Naive thymus-derived CD8-positive, alpha-beta T cell (primary cell): ENCODE measurements around the gene TXNDC9. TPM values are rescaled to one million over a fixed set of nuclear protein-coding genes. Genes with fewer than 3 reads are reported as not detected.
"Not testable (repeated sequence)": the region's sequence is repeated elsewhere in the genome, so short reads cannot be mapped to it uniquely, and the experiment has no call there.

Experiments
- ATAC-seq, 2 donors: fragments of 150-1000 bp; cut with Tn5 transposase in 1 of 2; sonication (Bioruptor Pico), chemical (Tn5 transposase) in 1 of 2; 1 replicate in 1 of 2; 2 replicates in 1 of 2; pipeline ENCODE4 v1.10.0; 2021; ENCODE audit warnings: mild to moderate bottlenecking in 2 of 2, moderate library complexity in 2 of 2
- POLR2A ChIA-PET: fragments of 350-600 bp; sonication (Branson Sonifier 250); formaldehyde crosslinking; loops from one replicate; lab custom pipeline; 2021; ENCODE audit warnings: antibody characterized with exemption; lab: Charles Lee
- DNase-seq, 10 donors: peaks; one replicate each; pipeline versions ENCODE4 v3.0.0 to v3.0.0-alpha.2; 2020 to 2022
- H3K27ac Mint-ChIP-seq, 10 donors: one replicate each; pipeline ENCODE4 v1.8.0; 2020 to 2022; ENCODE audit warnings: mild to moderate bottlenecking in 10 of 10, mixed read lengths in 10 of 10, moderate library complexity in 4 of 10, inconsistent platforms in 1 of 10
- H3K27me3 Mint-ChIP-seq, 5 donors: one replicate each; pipeline ENCODE4 v1.8.0; 2021 to 2022; ENCODE audit warnings: mixed read lengths in 5 of 5
- H3K36me3 Mint-ChIP-seq, 3 donors: one replicate each; pipeline ENCODE4 v1.8.0; 2020 to 2022; ENCODE audit warnings: mixed read lengths in 3 of 3, mild to moderate bottlenecking in 2 of 3, inconsistent platforms in 1 of 3
- H3K4me1 Mint-ChIP-seq, 4 donors: one replicate each; pipeline ENCODE4 v1.8.0; 2021 to 2022; ENCODE audit warnings: mixed read lengths in 4 of 4
- H3K4me3 Mint-ChIP-seq, 10 donors: one replicate each; pipeline ENCODE4 v1.8.0; 2020 to 2022; ENCODE audit warnings: mild to moderate bottlenecking in 10 of 10, mixed read lengths in 10 of 10, moderate library complexity in 6 of 10, inconsistent platforms in 1 of 10
- H3K9me3 Mint-ChIP-seq, 9 donors: one replicate each; pipeline ENCODE4 v1.8.0; 2020 to 2022; ENCODE audit warnings: mixed read lengths in 9 of 9, mild to moderate bottlenecking in 3 of 9, inconsistent platforms in 1 of 9, moderate library complexity in 1 of 9
- polyA plus RNA-seq, 3 donors: library from polyadenylated mRNA; unstranded; fragments of 300-500 nt; fragmentation: Illumina TruSeq; gene quantifications; one replicate each; pipeline ENCODE4 v1.2.3, GENCODE V29; 2021
- total RNA-seq, 8 experiments: library from RNA in 2 of 8; stranded (reverse) in 2 of 8; gene quantifications; one replicate each; pipeline ENCODE4 v1.2.3 and lab custom pipeline; 2021 to 2026

TXNDC9 gene, protein sequence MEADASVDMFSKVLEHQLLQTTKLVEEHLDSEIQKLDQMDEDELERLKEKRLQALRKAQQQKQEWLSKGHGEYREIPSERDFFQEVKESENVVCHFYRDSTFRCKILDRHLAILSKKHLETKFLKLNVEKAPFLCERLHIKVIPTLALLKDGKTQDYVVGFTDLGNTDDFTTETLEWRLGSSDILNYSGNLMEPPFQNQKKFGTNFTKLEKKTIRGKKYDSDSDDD
- total RNA-seq: 10 to 100 TPM; 29.0 to 29.1 TPM
- 10 to 100 TPM; 44.3 to 53.4 (median 47.6) TPM for polyA plus RNA-seq
- 11.0 to 55.2 (median 35.2) reads per million in 6 experiments for total RNA-seq (lab: John Stamatoyannopoulos, UW)

DNA sequence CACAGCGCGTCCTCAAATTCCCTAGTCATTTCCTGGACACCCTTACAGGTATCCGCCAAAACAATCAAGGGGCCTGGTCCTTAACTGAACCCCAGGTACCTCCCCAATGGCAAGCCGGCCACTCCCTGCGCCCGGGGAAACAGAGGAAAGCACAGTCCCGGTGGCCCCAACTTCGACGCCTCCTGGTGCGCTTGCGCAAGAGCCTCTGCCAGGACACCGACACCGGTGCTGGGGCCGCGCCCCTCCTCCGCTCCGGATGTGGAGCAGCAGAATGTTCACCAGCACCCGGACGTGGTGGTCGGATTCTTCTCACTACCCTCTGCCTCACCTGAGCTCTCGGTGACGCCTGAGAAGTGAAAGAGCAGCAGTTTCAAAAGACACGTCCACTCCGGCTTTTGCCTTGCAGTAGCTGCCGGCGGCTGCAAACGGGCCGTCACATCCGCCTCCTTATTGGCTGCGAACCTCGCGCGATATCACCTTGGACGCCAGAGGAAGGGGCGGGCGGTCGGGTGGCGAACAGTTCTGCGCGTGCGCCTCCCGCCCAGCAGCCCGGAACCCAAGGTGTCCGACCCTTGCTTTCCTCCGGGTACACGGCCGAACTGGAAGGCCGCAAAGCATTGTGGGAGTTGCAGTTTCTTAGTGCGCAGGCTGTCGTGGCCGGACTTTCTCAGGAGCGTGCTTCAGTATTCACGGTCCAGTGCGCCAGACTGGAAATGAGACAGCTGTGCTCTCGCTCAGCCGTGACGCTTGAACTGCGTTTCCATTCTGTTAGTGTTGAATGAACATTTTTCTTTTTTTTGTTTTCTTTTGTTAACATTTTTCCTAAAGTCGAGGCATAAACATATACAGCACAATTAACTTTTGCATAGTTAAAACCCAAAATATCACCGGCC is at the start of gene TXNDC9:
Gene TXNDC9 (minus strand): TSS at position 423 of the 893 bp plus-strand sequence. CDS start 3,123 bp downstream, outside the sequence.
- peak; percentile 78 to 82 for ATAC-seq
- no peak within 1 kb of the TSS for H3K27ac Mint-ChIP-seq
- POLR2A ChIA-PET: interaction anchor here (0.7 to 3.2 kb wide), 9 partner anchors 16 to 728 kb away, joined by 3 to 25 read pairs (median 5); partner anchors contain the start of genes C2orf15, COA5, LIPT1 and MITD1

DNA sequence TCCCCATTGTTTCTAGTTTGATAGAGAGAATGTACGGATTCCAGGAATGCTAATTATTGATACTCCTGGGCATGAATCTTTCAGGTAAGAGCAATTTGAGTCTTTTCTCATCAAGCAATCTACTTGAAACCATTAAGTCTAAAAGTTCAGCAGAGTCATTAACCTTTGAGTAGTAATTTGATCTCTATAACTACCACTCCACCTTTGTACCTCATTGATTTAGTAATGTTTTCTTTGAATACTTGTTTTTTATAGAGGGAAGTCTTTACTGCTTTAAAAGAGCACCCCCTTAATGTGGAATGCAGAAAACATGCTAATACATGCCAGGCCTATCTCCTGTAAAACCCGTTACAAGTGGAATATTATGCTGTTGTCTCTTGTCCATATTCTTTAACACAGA is 46.0 kb upstream of the TXNDC9 start:
- Mint-ChIP-seq H3K27ac (no peak overlapping the region), H3K4me1 (peaks cover 0 to 5% (median 0%) of the 10 kb centered on the region in 4 donors), H3K36me3 (peaks cover 4 to 89% (median 31%) of the 10 kb centered on the region in 3 donors), H3K27me3 (no peaks in the 10 kb centered on the region), H3K4me3 (no peak overlapping the region), H3K9me3 (no peaks in the 10 kb centered on the region)
- no peak for DNase-seq
- no peak for ATAC-seq
- POLR2A ChIA-PET: no interaction called here

More for the DNA sequence above, at the start of gene TXNDC9:
- Mint-ChIP-seq H3K36me3 (peaks cover 4 to 25% (median 12%) of the 10 kb centered on the region in 3 donors), H3K9me3 (no peaks in the 10 kb centered on the region), H3K27me3 (no peaks in the 10 kb centered on the region), H3K4me3 (no peak within 1 kb of the TSS), H3K4me1 (peaks cover 14 to 59% (median 37%) of the 10 kb centered on the region in 4 donors)
- peak; percentile 95 to 99 (median 97) for DNase-seq

DNA sequence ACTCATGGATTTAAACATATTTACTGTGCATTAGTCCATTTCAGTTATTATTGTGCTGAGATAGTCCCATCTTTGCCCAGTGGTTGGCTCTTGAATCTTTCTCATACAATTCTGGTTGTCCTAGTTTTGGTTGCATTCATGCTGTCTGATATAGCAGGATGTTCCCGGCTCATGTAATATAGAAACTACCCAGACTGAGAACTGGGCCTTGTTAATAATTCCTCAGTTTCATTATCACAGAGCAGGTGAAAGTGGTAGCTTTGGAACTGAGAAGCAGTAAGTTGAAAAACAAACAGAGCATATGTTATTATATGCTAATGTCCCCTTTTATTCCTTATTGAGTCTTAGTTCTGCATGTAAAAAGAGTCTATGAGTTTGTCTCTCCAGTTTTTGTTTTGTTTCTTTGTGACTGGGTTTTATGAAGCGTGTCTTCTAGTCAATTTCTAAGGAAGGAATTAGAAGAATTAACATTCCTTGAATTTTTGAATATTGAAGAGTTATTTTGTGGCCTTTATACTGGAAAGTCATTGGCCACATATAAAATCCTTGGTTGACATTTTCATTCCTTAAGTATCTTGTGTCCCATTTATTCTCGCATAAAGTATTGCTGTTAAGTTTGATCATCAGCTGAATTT is 44.4 kb upstream of the TXNDC9 start:
- Mint-ChIP-seq H3K4me1 (peaks cover 0 to 2% (median 0%) of the 10 kb centered on the region in 4 donors), H3K36me3 (peaks cover 4 to 92% (median 43%) of the 10 kb centered on the region in 3 donors), H3K27me3 (no peaks in the 10 kb centered on the region), H3K4me3 (no peak overlapping the region), H3K9me3 (no peaks in the 10 kb centered on the region), H3K27ac (peak overlapping the region in 5 of 10 donors; percentile 2 to 24 (median 14))
- no peak for ATAC-seq
- POLR2A ChIA-PET: no interaction called here
- no peak for DNase-seq

DNA sequence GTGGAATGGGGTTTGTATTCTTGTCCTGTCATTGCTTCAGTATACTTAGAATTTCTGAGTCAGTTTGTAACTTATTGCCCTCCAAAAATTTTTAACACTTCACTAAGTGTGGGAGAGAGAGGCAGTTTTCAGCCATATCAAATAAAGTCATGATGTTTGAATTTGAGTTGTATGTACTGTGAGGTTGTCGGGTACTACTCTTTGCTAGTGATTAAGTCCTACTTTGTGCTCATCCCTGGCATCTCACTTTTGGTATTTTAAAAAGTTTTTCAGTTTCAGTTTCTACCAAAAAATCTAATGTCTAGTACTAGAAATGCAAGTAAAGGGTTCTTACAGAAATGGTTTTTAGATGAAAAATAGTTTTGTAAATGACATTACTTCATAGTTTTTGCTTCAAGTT is 41.7 kb upstream of the TXNDC9 start:
- POLR2A ChIA-PET: no interaction called here
- Mint-ChIP-seq H3K4me1 (peaks cover 0 to 1% (median 0%) of the 10 kb centered on the region in 4 donors), H3K27me3 (no peaks in the 10 kb centered on the region), H3K36me3 (peaks cover 24 to 96% (median 48%) of the 10 kb centered on the region in 3 donors), H3K4me3 (no peak overlapping the region), H3K27ac (no peak overlapping the region), H3K9me3 (peaks cover 0 to 7% (median 3%) of the 10 kb centered on the region in 9 donors)
- ATAC-seq (no peak), DNase-seq (no peak)

DNA sequence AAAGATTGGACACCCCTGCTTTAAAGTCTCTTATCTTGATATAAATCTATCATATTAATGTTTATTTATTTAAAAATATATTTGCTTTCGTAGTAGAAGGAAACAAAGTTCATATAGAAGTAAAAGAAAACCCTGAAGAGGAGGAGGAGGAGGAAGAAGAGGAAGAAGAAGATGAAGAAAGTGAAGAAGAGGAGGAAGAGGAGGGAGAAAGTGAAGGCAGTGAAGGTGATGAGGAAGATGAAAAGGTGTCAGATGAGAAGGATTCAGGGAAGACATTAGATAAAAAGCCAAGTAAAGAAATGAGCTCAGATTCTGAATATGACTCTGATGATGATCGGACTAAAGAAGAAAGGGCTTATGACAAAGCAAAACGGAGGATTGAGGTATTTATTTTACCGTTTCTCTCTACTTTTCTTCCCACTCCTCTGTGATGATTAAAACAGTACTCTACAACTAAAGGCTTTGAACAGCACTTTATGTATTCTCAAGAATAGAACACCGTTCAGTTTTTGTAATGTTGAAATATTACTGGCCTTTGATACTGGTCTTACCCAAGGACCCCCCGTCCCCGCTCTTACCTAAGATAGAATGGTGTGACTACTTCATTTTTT is 40.2 kb upstream of the TXNDC9 start:
- peaks cover 0 to 7% (median 3%) of the 10 kb centered on the region in 9 donors for H3K9me3 Mint-ChIP-seq
- H3K4me1 Mint-ChIP-seq: peaks cover 0 to 1% (median 0%) of the 10 kb centered on the region in 4 donors
- ATAC-seq: no peak
- H3K4me3 Mint-ChIP-seq: no peak overlapping the region
- H3K36me3 Mint-ChIP-seq: peaks cover 32 to 98% (median 52%) of the 10 kb centered on the region in 3 donors
- H3K27me3 Mint-ChIP-seq: no peaks in the 10 kb centered on the region
- no peak for DNase-seq
- peak overlapping the region in 2 of 10 donors; percentile 39 to 80 for H3K27ac Mint-ChIP-seq
- POLR2A ChIA-PET: no interaction called here

DNA sequence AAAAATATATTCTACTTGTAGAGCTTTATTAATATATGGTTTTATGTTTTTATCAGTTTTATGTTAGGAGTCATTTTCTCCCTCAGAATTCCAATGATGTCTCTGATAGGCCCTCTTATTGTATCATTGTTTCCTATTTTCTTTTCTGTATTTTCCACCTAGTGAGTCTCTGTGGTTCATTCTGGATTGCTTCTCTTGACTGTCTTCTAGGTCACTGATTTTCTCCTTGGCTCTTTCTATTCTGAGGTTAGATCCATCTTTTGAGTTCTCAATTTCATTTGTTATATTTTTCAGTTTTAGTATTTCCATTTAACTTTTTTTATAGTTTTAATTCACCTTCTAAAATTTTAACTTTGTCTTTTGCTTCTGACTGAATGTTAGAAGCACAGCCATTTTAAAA is 38.6 kb upstream of the TXNDC9 start:
- ATAC-seq (no peak), DNase-seq (no peak)
- Mint-ChIP-seq H3K4me3 (no peak overlapping the region), H3K27ac (peak overlapping the region in 1 of 10 donors; percentile 29), H3K36me3 (peaks cover 32 to 97% (median 53%) of the 10 kb centered on the region in 3 donors), H3K27me3 (no peaks in the 10 kb centered on the region), H3K4me1 (peaks cover 0 to 1% (median 0%) of the 10 kb centered on the region in 4 donors), H3K9me3 (peaks cover 0 to 7% (median 3%) of the 10 kb centered on the region in 9 donors)
- POLR2A ChIA-PET: no interaction called here

DNA sequence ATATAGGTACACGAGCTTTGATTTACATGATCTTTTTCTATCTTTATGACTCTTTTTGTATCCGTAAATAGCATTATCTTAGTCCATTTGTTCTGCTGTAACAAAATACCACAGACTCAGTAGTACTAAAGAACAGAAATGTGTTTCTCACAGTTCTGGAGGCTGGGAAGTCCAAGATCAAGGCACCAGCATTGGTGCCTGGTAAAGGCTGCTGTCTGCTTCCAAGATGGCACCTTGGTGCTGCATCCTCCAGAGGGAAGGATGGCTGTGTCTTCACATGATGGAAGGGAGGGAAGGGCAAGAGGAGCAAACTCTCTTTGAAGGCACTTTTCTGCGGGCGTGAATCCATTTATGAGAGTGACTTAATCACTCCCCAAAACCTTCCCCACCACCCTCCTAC is 37.0 kb upstream of the TXNDC9 start:
- POLR2A ChIA-PET: no interaction called here
- ATAC-seq: no peak
- Mint-ChIP-seq H3K9me3 (peaks cover 0 to 7% (median 3%) of the 10 kb centered on the region in 9 donors), H3K27ac (peak overlapping the region in 2 of 10 donors; percentile 8 to 16), H3K27me3 (no peaks in the 10 kb centered on the region), H3K36me3 (peaks cover 28 to 95% (median 54%) of the 10 kb centered on the region in 3 donors), H3K4me1 (peaks cover 0 to 1% (median 0%) of the 10 kb centered on the region in 4 donors), H3K4me3 (peak overlapping the region in 1 of 10 donors; percentile 45)
- DNase-seq: no peak

DNA sequence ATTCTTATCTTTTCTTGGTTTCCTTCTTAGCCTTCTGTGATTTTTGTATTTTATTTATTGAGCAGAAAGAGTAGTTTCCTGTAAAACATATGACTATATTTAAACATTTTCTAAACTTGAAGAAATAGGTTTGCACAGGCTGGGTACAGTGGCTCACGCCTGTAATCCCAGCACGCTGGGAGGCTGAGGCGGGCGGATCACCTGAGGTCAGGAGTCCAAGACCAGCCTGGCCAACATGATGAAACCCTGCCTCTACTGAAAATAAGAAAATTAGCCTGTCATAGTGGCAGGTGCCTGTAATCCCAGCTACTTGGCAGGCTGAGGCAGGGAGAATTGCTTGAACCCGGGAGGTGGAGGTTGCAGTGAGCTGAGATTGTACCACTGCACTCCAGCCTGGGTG is 32.7 kb upstream of the TXNDC9 start:
- H3K27ac Mint-ChIP-seq, H3K9me3 Mint-ChIP-seq, H3K27me3 Mint-ChIP-seq, H3K4me3 Mint-ChIP-seq, DNase-seq, POLR2A ChIA-PET, H3K4me1 Mint-ChIP-seq, ATAC-seq: not testable (repeated sequence)
- H3K36me3 Mint-ChIP-seq: peaks cover 14 to 94% (median 45%) of the 10 kb centered on the region in 3 donors

DNA sequence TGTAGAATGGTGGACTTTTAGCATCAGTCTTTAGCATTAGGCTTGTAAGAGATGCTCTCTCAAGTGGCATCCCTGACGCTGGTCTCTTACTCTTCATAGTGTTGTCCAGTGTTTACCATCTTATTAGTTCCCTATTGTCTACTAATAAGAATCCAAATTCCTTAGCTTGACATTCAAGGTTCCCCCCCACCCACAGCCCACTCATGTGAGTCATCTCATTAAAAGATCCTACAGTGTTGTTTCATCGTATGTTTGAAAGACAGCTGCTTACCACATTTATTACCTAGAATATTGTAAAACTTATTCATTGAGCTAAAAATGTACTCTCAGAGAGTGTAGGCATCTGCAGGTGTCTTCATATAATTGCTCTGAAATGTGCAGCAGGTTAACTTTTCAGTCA is 29.5 kb upstream of the TXNDC9 start:
- H3K4me3 Mint-ChIP-seq: no peak overlapping the region
- H3K9me3 Mint-ChIP-seq: no peaks in the 10 kb centered on the region
- DNase-seq (no peak), ATAC-seq (no peak)
- H3K27me3 Mint-ChIP-seq: no peaks in the 10 kb centered on the region
- H3K4me1 Mint-ChIP-seq: no peaks in the 10 kb centered on the region
- POLR2A ChIA-PET: no interaction called here
- H3K27ac Mint-ChIP-seq: peak overlapping the region in 1 of 10 donors; percentile 20
- H3K36me3 Mint-ChIP-seq: peaks cover 0 to 92% (median 34%) of the 10 kb centered on the region in 3 donors

DNA sequence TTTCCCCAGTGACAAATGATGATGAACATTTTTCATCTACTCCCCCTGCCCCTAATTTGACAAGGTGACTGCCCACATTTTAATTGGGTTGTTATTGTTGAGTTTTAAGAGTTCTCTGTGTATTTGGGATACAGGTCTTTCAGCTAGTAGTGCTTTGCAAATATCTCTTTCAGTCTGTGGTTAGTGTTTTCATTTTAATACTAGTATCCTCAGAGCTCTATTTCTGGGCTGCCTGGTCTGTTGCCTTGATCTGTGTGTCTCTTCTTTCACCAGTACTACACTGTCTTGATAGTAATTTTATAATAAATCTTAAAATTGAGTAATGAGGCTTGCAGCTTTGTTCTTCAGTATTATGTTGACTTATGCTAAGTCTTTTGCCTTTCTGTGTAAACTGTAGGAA is 20.7 kb upstream of the TXNDC9 start:
- Mint-ChIP-seq H3K27me3 (no peaks in the 10 kb centered on the region), H3K9me3 (no peaks in the 10 kb centered on the region), H3K4me1 (peaks cover 29 to 57% (median 53%) of the 10 kb centered on the region in 4 donors), H3K36me3 (peaks cover 0 to 29% (median 11%) of the 10 kb centered on the region in 3 donors), H3K4me3 (peak overlapping the region in 1 of 10 donors; percentile 28), H3K27ac (peak overlapping the region in 3 of 10 donors; percentile 2 to 20 (median 18))
- no peak for ATAC-seq
- POLR2A ChIA-PET: no interaction called here
- DNase-seq: no peak

DNA sequence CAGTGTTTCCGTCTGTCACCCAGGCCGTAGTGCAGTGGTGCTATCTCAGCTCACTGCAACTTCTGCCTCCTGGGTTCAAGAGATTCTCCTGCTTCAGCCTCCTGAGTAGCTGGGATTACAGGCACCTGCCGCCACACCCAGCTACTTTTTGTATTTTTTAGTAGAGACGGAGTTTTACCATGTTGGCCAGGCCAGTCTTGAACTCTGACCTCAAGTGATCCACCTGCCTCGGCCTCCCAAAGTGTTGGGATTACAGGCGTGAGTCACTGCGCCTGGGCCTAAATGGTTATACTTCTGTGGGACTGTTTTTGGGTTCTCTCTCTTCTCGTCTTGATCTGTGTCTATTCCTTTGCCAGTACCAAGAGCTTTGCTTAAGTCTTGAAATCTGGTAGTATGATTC is 18.7 kb upstream of the TXNDC9 start:
- peaks cover 0 to 12% (median 1%) of the 10 kb centered on the region in 3 donors for H3K36me3 Mint-ChIP-seq
- DNase-seq, H3K27ac Mint-ChIP-seq, H3K9me3 Mint-ChIP-seq, H3K27me3 Mint-ChIP-seq, ATAC-seq, POLR2A ChIA-PET: not testable (repeated sequence)
- peak overlapping the region in 2 of 10 donors; percentile 26 to 32 for H3K4me3 Mint-ChIP-seq
- peaks cover 36 to 76% (median 70%) of the 10 kb centered on the region in 4 donors for H3K4me1 Mint-ChIP-seq

DNA sequence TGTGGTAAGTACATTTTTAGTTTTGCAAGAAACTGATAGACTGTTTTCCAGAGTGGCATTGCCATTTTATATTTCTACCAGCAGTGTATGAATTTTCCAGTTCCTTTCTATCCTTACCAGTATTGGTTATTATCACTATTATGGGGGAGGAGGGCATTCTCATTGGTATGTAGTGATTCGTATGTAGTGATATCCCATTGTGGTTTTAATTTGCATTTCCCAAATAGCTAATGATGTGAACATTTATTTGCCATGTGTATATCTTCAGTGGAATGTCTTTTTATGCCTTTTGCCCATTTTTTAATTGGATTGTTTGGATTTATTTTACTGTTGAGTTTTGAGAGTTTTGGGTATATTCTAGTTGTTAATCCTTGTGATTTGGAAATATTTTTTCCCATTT is 17.9 kb upstream of the TXNDC9 start:
- Mint-ChIP-seq H3K4me1 (peaks cover 38 to 82% (median 72%) of the 10 kb centered on the region in 4 donors), H3K27ac (peak overlapping the region in 1 of 10 donors; percentile 29), H3K36me3 (peaks cover 0 to 12% (median 1%) of the 10 kb centered on the region in 3 donors), H3K9me3 (no peaks in the 10 kb centered on the region), H3K4me3 (peak overlapping the region in 4 of 10 donors; percentile 11 to 38 (median 24)), H3K27me3 (no peaks in the 10 kb centered on the region)
- DNase-seq (no peak), ATAC-seq (no peak)
- POLR2A ChIA-PET: no interaction called here
